Lung (tissue), 12 donors: Measurements from ENCODE around the gene NFATC4. TPM values are rescaled to one million over a fixed set of nuclear protein-coding genes. Genes with fewer than 3 reads are reported as not detected.
A peak's percentile ranks its signal among the peaks of the same experiment; 100 is the strongest.

Experiments used
- ATAC-seq: fragments of 200-7000 bp; cut with Tn5 transposase; one replicate; pipeline ENCODE4 v1.9.1; 2020; ENCODE audit warnings: moderate number of reproducible peaks; ENCODE audit not compliant: insufficient read depth, low FRiP score
- DNase-seq, 3 donors: peaks; one replicate each; pipeline ENCODE4 v3.0.0-alpha.2; 2013 to 2017
- H3K27ac ChIP-seq, 2 donors: one replicate each; pipeline ENCODE4 v1.5.1; 2013; ENCODE audit warnings: mild to moderate bottlenecking in 2 of 2, moderate library complexity in 2 of 2, control low read depth in 1 of 2, inconsistent platforms in 1 of 2, low read depth in 1 of 2, low read length in 1 of 2
- H3K27me3 ChIP-seq, 3 donors: one replicate each; pipeline ENCODE4 v1.5.1; 2013; ENCODE audit warnings: low read length in 2 of 3; ENCODE audit not compliant: control insufficient read depth in 3 of 3, insufficient read depth in 3 of 3
- H3K36me3 ChIP-seq, 4 donors: one replicate each; pipeline ENCODE4 v1.5.1; 2013; ENCODE audit warnings: low read length in 4 of 4, mild to moderate bottlenecking in 1 of 4, moderate library complexity in 1 of 4; ENCODE audit not compliant: control insufficient read depth in 4 of 4, insufficient read depth in 4 of 4
- H3K4me1 ChIP-seq, 5 donors: one replicate each; pipeline ENCODE4 v1.5.1; 2013; ENCODE audit warnings: low read length in 5 of 5, mild to moderate bottlenecking in 2 of 5, moderate library complexity in 1 of 5; ENCODE audit not compliant: control insufficient read depth in 5 of 5, insufficient read depth in 5 of 5
- H3K4me3 ChIP-seq: one replicate; pipeline ENCODE4 v1.5.1; 2013; ENCODE audit warnings: mild to moderate bottlenecking, control low read depth, moderate library complexity
- H3K9ac ChIP-seq, 2 donors: one replicate each; pipeline ENCODE4 v1.5.1; 2013; ENCODE audit warnings: low read length in 2 of 2, control low read depth in 1 of 2; ENCODE audit not compliant: insufficient read depth in 1 of 2
- H3K9me3 ChIP-seq, 4 donors: one replicate each; pipeline ENCODE4 v1.5.1; 2013; ENCODE audit warnings: low read length in 3 of 4, mild to moderate bottlenecking in 1 of 4, moderate library complexity in 1 of 4; ENCODE audit not compliant: control insufficient read depth in 4 of 4, insufficient read depth in 3 of 4
- WGBS, 2 donors: extraction: QIAGEN DNeasy Blood & Tissue Kit; methylation state at CpG; one replicate each; pipeline ENCODE4 v1.1.7; 2013; 5-methylcytosine and 5-hydroxymethylcytosine counted together
- polyA plus RNA-seq, 2 donors: library from polyadenylated mRNA; stranded (reverse); fragments of 200-250 nt; gene quantifications; one replicate each; pipeline ENCODE4 v1.2.1, GENCODE V29; 2013
- total RNA-seq, 2 donors: library from RNA; depleted of rRNA in 1 of 2; stranded (reverse); fragments of >200 nt in 1 of 2; gene quantifications; one replicate each; pipeline ENCODE4 v1.2.1, GENCODE V29; 2014 to 2021
- TF ChIP-seq, protein P1 (sequence below): IDR thresholded peaks from 2 replicates; pipeline ENCODE4 v1.5.1; 2012; ENCODE audit warnings: mild to moderate bottlenecking; ENCODE audit errors: control extremely low read depth, extremely low read depth
- donor health status: control.
- donor health status: control.
- donor health status: Bipolar disorder and iron deficiency.
- donor health status: healthy.
- donor health status: DM: yes; HTN: yes; CAD: no.

Gene NFATC4
- total and polyA plus RNA-seq, 4 donors = 13.9 to 71.4 (median 38.4) TPM

DNA sequence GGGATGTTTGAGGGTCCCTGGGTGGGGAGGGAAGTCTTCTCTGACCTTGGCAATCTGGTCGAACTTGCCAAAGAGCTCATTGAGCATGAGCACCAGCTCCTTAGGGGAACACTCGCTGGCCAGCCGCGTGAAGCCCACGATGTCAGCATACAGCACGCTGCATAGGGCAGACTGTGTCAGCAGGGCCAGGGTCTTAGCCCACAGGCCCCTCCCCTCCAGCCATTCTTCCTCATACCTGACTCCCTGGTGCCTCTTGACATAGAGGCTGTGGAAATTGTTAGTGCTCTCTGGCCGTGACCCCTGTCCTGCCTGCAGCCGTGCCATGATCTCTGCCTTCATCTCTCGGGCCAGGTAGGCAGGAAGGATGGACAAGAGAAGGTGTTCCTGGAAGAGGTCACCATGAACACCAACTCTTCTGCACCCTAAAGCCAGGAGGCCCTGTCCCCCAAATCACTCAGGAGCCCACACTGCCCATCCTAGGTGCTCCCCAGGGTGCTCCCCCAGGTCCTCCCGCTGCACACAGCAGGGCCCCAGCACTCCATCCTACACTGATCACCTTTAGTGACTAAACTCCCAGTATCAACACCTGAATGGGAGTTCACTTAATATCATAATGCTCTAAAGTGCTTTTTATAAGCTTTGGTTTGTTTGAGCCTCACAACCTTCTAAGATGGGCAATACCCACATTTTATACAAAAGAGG lies 36.9 kb upstream of the NFATC4 start:
- H3K27me3 ChIP-seq = peaks cover 0 to 38% (median 32%) of the 10 kb centered on the region in 3 donors
- H3K9ac ChIP-seq = no peak overlapping the region
- TF ChIP-seq, protein P1, sequence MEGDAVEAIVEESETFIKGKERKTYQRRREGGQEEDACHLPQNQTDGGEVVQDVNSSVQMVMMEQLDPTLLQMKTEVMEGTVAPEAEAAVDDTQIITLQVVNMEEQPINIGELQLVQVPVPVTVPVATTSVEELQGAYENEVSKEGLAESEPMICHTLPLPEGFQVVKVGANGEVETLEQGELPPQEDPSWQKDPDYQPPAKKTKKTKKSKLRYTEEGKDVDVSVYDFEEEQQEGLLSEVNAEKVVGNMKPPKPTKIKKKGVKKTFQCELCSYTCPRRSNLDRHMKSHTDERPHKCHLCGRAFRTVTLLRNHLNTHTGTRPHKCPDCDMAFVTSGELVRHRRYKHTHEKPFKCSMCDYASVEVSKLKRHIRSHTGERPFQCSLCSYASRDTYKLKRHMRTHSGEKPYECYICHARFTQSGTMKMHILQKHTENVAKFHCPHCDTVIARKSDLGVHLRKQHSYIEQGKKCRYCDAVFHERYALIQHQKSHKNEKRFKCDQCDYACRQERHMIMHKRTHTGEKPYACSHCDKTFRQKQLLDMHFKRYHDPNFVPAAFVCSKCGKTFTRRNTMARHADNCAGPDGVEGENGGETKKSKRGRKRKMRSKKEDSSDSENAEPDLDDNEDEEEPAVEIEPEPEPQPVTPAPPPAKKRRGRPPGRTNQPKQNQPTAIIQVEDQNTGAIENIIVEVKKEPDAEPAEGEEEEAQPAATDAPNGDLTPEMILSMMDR = no peak
- H3K4me1 ChIP-seq = peaks cover 0 to 20% (median 9%) of the 10 kb centered on the region in 5 donors
- WGBS, 2 donors = 88 to 94% methylated on average over 10 of the region's 10 CpGs
- no peak for DNase-seq
- no peak for ATAC-seq
- no peaks in the 10 kb centered on the region for H3K9me3 ChIP-seq
- no peak overlapping the region for H3K4me3 ChIP-seq
- H3K27ac ChIP-seq = no peak overlapping the region
- H3K36me3 ChIP-seq = peaks cover 0 to 4% (median 0%) of the 10 kb centered on the region in 4 donors

DNA sequence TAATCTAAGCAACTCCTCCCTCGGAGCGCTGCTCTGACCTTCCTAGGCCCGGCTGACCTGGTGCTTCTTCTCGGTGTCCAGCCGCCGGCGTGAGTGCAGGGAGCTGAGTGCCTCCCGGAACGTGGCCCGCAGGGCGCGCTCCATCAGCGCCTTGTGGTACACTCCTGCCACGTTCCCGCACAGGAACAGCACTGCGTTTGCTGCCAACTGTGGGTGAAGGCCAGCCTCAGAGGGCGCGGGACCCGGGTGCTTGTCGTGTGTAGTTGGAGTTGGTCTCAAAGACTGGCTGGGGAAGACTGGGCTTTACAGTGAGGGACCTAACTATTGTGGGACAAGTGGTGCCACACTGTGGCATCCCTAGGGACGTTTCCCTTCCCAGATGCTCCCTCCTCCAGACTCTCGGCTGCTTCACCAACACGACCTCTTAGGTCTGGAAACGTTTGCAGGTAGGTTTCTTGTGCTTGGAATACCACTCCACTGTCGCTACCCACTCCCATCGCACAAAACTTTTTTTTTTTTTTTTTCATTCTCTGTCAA lies 36.2 kb upstream of the NFATC4 start:
- H3K4me1 ChIP-seq = peaks cover 0 to 20% (median 9%) of the 10 kb centered on the region in 5 donors
- H3K36me3 ChIP-seq = peaks cover 0 to 4% (median 0%) of the 10 kb centered on the region in 4 donors
- ATAC-seq (no peak), DNase-seq (no peak)
- 54 to 57% methylated on average over 26 of the region's 26 CpGs for WGBS, 2 donors
- TF ChIP-seq, protein P1 = no peak
- H3K9me3 ChIP-seq = no peaks in the 10 kb centered on the region
- peaks cover 0 to 45% (median 36%) of the 10 kb centered on the region in 3 donors for H3K27me3 ChIP-seq
- H3K27ac ChIP-seq = no peak overlapping the region
- H3K4me3 ChIP-seq = no peak overlapping the region
- H3K9ac ChIP-seq = no peak overlapping the region

DNA sequence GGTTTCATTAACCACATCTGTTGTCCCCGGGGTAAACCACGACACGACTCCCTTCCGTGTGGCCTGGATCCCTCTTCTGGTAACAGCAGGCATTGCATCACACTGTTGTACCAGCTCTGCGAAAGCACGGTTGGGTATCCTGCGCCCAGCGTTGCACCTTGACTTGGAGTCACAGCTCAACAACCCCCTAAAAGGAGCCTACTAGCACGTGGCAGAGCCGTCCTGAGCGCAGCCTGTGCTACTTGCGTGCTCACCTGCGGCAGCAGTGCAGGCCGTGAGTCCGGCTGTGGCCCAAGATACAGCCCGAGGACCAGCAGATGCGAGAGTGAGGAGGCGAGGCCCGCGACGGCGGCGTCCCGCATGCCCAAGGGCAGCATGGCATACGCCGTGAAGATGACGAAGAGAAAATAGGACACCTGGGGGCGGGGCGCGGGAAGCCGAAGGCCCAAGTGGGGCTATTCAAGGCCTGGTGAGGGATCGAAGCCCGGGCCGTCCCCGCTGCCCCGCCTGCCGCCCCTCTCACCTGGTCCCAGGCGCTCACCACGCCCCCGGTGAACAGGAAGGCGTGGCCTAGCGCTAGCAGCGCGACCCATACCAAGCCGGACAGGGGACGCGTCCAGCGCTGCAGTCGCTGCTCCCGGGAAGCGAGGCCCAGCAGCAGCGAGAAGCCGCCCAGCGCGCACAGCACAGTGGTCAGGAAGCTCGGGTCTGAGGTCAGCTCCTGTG lies 35.6 kb upstream of the NFATC4 start:
- no peak overlapping the region for H3K9ac ChIP-seq
- TF ChIP-seq, protein P1 = peak; percentile 67

More for the DNA sequence above, 35.6 kb upstream of the NFATC4 start:
- no peak overlapping the region for H3K4me3 ChIP-seq
- peaks cover 0 to 6% (median 0%) of the 10 kb centered on the region in 4 donors for H3K36me3 ChIP-seq
- DNase-seq (peak; percentile 73 to 77 (median 76)), ATAC-seq (peak; percentile 72)
- 18 to 26% methylated on average over 56 of the region's 56 CpGs for WGBS, 2 donors
- peaks cover 0 to 50% (median 38%) of the 10 kb centered on the region in 3 donors for H3K27me3 ChIP-seq
- H3K4me1 ChIP-seq = peaks cover 0 to 20% (median 9%) of the 10 kb centered on the region in 5 donors
- no peak overlapping the region for H3K27ac ChIP-seq
- no peaks in the 10 kb centered on the region for H3K9me3 ChIP-seq
